ENCODE data around the gene LTBP1.
A peak's percentile ranks its signal among the peaks of the same experiment; 100 is the strongest.
"Not testable (repeated sequence)": the region's sequence is repeated elsewhere in the genome, so short reads cannot be mapped to it uniquely, and the experiment has no call there.

LTBP1 gene

GRCh38 chr2:33408109-33408508 lies 461.4 kb downstream of the LTBP1 start:
- DNase-seq (ENCODE audit: low read depth in 1 of 2, low spot score in 1 of 2) = no peak

DNA sequence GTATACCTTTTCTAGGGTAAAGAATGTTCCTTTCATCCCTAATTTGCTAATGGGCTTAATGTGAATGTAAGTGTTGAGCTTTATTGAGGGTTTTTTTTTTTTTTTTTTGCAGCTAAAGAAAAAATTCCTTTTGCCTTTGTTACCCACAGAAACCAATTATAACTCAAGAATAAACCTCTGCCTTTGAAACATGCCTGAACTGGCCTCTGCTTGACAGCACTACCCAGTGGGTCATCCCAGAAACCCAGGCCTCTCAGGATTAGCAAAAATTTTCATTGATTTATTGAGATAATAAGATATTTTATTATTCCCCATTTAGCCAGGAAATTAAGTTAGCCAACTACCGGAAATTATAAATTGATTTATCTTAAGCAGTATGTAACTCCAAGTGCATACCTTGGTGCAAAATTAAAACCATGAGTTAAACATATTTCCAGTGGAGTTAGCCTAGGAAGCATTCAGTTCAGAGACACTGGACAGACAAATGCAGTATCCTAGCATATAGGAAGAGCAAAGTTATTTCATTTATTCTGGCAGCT lies 462.7 kb downstream of the LTBP1 start:
- DNase-seq (ENCODE audit: low read depth in 1 of 2, low spot score in 1 of 2) = no peak

DNA sequence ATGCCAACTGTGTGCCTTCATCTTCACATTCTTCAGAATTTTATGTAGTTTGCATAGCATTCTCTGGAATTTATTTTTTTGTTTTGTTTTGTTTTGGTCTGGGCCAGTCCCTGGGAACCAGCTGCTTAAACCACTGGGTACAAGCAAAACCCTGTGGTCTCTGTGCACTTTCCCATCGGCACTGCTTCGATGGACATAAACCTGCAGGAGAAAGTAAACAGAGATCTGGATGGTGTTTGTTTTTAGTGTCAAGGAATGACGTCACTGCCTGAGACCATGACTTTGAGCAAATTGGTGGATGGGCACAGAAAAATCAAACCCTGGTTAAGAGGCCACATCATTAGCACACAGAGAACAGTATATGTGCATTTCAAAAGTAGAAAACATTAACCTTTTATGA lies 465.0 kb downstream of the LTBP1 start:
- DNase-seq (ENCODE audit: low read depth in 1 of 2, low spot score in 1 of 2) = no peak

- no peak for DNase-seq (ENCODE audit: low read depth in 1 of 2, low spot score in 1 of 2)
Measured at GRCh38 chr2:33412920-33413319, 466.2 kb downstream of the LTBP1 start.

- DNase-seq (ENCODE audit: low read depth in 1 of 2, low spot score in 1 of 2) = no peak
Measured at GRCh38 chr2:33419581-33420200, 472.9 kb downstream of the LTBP1 start.

GRCh38 chr2:33420726-33421125 lies 474.0 kb downstream of the LTBP1 start:
- no peak for DNase-seq (ENCODE audit: low read depth in 1 of 2, low spot score in 1 of 2)

GRCh38 chr2:33421820-33422219 lies 475.1 kb downstream of the LTBP1 start:
- DNase-seq (ENCODE audit: low read depth in 1 of 2, low spot score in 1 of 2) = no peak

DNA sequence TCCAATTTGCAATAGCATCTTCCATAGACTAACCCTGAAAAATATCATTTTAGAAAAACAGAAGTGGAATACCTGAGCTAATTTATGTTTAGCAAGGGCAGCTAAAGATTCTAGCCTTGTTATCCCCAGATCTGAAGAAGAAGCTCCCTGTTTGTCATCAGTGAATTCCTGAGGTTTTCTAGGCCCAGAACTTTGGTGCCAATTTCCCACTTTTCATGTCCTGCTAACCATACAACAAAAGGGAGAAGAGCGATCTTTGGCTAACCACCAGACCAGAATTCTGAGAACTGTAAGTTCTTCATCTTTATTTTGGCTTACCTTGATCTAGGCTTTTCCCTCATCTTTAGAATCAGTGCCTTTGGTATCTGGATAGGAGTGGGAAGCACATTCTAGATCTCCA lies 478.4 kb downstream of the LTBP1 start:
- DNase-seq (ENCODE audit: low read depth in 1 of 2, low spot score in 1 of 2) = no peak

- DNase-seq (ENCODE audit: low read depth in 1 of 2, low spot score in 1 of 2) = no peak
Measured at GRCh38 chr2:33425586-33426031, 478.9 kb downstream of the LTBP1 start.

DNA sequence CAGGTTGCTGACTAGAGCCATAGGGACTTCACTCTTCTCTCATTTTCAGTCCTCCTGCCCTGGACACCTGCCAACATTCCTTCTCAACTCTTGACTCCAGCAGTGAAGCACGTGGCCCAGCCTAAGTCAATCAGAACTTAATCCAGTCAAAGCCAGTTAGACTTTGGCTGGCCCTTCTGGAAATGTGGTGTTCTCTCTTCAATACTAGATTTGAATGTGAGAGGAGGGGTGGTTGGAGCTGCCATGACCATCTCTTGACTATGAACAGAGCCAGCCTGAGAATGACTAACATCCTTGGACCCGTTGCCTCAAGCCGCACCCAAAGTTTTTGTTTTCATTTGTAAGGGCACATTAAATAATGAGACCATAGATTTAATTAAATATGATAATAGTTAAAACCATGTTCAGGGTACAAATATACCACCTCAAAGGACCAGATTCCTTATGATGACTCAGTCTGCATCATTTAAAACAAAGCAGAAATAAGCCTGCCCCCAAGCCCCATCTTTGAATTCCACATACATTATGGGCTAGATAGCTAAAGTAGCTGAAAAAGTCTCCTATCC lies 480.0 kb downstream of the LTBP1 start:
- no peak for DNase-seq (ENCODE audit: low read depth in 1 of 2, low spot score in 1 of 2)

- DNase-seq (ENCODE audit: low read depth in 1 of 2, low spot score in 1 of 2) = no peak
Measured at GRCh38 chr2:33430077-33430476, 483.3 kb downstream of the LTBP1 start.

- no peak for DNase-seq (ENCODE audit: low read depth in 1 of 2, low spot score in 1 of 2)
Measured at GRCh38 chr2:33430856-33431255, 484.1 kb downstream of the LTBP1 start.

GRCh38 chr2:33432871-33433270 lies 486.1 kb downstream of the LTBP1 start:
- no peak for DNase-seq (ENCODE audit: low read depth in 1 of 2, low spot score in 1 of 2)

DNA sequence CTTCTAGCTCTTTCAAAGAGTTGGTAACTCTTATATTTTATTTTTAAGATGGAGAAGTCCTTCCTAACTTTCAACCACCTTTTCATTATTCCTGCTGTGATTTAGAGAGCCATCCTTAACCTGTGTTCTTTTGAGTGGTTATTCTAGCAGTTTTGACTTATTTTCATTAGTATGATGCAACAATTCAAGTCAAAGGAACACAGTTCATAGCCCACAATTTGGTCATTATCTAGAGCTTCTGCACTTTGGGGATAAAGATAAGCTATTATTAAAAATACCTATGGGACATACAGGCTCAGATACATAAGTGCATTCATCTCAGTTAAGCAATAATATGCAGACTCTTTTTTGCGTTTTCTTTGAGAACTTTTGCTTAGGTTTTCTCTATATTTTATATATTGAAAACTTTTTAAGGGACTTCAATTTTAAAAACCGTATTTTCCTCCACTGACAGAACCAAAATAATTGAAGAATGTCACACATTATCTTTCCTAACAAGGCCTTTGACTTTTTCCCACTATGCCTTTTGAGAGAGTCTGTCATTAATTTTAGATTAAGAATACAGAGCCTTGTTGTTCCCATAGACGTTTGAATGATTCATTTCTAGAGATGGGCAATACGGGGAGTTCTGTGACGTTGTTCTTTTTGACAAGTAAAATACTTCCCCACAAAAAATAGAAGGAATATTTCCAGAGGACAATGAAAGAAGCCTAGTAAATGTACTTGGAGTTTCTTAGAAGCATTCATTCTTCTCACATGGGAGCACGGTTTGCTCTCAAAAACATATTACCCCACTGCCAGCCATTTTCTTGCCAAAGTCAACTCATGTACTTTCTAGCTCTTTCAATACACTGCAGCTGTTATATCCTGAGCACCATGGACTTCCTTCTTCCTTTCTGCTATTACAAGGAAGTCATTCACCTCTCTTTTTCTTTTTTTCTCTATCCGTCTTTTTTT lies 486.8 kb downstream of the LTBP1 start:
- no peak for DNase-seq (ENCODE audit: low read depth in 1 of 2, low spot score in 1 of 2)

DNA sequence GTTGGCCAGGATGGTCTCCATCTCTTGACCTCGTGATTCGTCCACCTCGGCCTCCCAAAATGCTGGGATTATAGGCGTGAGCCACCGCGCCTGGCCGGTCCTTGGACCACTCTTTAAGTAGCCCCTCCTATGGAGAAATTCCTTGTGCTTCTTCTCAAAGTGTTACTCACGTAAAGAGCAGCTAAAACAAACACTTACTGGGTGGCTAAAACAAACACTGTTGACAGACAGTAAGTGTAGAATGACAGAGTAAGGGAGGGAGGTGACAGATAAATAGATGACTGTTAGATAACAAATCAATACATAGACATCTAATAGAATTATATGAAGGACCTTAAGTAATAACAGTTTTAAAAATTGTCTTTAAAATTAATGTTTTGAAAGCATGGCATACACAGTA lies 488.8 kb downstream of the LTBP1 start:
- no peak for DNase-seq (ENCODE audit: low read depth in 1 of 2, low spot score in 1 of 2)

GRCh38 chr2:33436083-33436482 lies 489.3 kb downstream of the LTBP1 start:
- DNase-seq (ENCODE audit: low read depth in 1 of 2, low spot score in 1 of 2) = no peak

DNA sequence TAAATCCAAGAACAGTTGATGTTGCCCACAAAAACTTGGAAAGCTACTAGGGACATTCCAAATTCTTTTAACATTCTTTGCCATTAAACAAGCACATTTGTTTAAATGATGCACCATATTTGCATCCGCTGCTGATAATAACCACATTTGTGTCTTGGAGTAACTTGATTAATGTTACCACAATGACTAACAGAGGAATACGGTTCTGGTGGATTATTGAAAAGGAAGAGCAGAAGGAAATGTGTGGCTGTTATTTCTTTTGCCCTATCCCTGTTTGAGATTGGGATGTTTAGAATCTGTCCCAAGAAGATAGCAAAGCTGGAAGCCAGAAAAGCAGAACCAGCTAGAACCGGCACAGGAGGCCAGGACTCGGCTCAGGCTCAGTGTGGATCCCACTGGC lies 490.5 kb downstream of the LTBP1 start:
- DNase-seq (ENCODE audit: low read depth in 1 of 2, low spot score in 1 of 2) = no peak

GRCh38 chr2:33437815-33438214 lies 491.1 kb downstream of the LTBP1 start:
- no peak for DNase-seq (ENCODE audit: low read depth in 1 of 2, low spot score in 1 of 2)

GRCh38 chr2:33441235-33441810 lies 494.6 kb downstream of the LTBP1 start:
- DNase-seq (ENCODE audit: low read depth in 1 of 2, low spot score in 1 of 2) = peak in 1 of 2 donors; percentile 11

DNA sequence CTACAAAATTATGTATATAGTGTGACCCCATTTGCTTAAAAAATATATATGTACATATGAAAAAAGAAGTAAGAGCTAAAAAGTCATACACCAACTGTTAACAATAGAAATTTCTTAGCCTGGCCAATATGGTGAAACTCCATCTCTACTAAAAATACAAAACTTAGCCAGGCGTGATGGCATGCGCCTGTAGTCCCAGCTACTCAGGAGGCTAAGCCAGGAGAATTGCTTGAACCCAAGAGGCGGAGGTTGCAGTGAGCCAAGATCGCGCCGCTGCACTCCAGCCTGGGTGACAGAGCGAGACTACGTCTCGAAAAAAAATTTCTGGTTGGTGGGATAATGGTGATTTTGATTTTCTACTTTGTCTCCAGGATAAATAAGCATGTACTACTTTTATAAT lies 495.3 kb downstream of the LTBP1 start:
- DNase-seq (ENCODE audit: low read depth in 1 of 2, low spot score in 1 of 2) = not testable (repeated sequence)

DNA sequence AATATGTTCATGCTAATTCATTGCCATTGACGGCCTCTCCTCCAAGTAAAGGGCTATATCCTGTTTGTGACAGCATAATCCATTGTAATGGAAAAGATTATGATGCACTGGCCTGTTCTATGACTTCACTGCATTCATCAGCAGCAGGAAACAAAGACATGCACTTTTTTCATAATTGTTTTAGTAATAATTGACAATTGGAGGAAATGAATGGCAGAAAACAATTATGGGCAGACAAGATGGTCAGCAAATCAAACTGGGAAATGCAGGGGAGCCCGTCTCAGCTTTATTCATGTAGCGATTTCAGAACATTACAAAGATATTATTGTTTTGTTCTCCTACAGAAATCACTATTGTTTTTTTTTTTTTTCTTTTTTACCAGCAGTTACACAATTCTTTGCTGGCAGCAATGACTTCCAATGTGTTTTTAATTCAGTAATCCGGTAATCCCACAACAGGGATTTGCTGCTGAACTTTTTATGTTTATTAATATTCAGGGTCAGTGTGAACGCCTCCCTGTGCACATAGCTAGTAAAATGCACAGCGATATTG lies 495.9 kb downstream of the LTBP1 start:
- no peak for DNase-seq (ENCODE audit: low read depth in 1 of 2, low spot score in 1 of 2)
